Activated CD8-positive, alpha-beta memory T cell treated with anti-CD3 and anti-CD28 coated beads for 24 hours (primary cell): Measurements from ENCODE around the gene GOLT1A.

Experiments used
- DNase-seq: peaks from one replicate; pipeline ENCODE4 v3.0.0-alpha.2; 2020

GOLT1A gene, protein sequence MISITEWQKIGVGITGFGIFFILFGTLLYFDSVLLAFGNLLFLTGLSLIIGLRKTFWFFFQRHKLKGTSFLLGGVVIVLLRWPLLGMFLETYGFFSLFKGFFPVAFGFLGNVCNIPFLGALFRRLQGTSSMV

DNA sequence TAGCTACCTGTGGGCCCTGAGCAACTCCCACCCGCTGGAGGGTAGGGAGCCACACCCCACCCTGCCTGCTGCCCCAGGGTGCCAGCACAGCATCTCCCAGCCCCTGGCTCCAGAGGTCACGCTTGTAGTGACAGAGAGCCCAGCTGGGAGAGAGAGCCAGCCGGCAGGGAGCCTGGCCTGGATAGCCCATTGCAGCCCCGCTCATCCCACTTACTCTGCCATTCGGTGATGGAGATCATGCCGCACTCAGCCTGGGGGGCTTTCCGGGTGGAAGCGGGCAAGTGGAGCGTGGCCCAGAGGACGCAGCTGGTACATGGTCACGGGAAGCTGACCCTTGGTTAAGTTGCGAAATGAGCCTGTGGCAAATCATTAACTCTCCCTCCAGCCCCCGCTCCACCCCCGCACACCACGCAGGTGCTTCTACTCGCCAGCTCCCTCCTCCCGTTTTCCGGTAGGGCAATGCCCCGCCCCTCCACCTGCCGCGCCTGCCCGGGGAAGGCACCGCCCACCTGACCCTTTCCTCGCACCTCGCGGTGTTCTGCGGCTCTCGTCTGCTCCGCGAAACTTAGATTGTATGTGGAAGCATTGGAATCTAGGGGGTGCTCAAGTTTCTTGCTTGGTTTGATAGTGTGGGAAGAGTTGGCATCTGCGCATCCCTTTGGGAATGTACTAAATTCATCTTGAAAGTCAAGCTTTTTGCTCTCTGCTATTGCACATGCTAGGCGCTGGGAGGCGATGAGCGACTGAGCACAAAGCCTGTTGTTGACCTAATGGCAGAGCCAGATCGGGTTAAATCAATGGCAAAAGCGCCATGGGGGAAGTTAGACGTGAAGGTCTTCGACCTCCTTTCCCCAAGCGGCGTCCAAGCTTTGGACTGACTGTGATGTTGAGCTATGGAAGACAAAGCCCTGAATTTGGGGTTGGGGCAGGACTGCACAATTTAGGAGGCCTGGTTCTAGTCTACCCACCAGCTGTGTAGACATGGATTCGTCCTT is at the start of gene GOLT1A:
GOLT1A (minus strand) TSS at position 321 of the 995 bp plus-strand sequence; CDS start at position 239, 82 bp downstream.
- DNase-seq = peak; percentile 65

DNA sequence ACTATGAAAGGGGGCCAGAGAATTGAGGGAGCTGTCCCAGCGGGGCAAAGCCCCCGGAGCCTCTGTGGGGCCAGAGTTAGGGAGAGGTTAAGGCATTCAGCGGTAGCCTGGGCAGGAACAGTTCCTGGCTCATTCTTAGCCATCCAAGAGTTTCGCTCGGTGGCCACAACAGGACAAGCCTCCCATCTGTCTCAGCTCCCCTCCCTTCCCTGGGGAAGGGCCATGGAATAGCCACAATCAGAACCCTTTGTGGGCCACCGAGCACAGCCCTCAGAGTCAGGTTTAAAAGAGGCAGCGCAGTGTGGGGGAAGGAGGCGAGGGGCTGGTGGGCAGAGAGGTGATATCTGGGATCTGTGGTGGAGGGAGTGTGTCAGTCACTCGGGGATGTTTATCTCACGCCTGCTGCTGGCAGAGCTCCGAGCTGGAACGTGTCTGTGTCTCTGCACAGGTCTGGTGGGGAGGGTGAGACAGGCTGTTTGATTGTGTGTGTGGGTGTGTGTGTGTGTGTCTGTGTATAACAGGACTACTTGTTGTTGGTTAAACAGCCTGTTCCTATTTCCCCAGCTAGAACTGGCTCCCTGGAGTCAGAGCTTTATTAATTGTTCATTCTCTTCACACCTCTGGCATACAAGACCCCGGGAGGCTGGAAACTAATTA is 49.6 kb upstream of the GOLT1A start:
- DNase-seq = no peak

DNA sequence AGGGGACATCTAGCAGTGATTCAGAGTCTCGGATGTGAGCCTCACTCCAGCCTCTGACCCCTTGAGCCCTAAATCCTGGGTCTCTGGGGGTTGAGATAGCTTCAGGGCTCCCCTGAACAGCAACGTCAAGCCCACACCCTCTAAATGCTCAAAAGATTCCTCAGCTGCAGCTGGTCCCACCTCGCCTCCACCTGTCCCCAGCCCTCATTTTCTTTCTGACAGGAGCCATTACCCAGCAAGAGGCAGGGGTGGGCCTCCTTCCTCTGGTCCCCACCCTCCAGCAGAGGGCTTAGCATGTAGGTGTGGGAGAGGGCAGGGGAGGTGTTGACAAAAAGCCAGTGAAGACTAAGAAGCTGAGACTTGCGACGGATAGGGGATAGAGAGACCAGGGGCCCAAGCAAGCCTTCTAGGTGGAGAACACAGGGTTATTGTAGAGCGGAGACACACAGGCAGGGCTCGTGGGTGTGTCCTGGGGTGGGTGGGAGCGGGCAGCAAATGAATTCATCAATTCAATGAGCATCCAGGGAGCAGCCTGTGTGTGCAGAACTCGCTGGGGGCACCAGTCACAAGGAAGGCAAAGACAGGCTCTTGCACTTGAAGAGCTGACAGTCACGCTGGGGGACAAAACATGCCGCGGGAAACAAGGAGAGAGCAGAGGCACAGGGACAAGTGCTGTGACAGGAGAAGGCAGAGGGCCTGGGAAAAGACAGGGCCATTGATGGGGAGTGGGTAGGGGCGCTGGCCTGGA is 48.9 kb upstream of the GOLT1A start:
- no peak for DNase-seq

DNA sequence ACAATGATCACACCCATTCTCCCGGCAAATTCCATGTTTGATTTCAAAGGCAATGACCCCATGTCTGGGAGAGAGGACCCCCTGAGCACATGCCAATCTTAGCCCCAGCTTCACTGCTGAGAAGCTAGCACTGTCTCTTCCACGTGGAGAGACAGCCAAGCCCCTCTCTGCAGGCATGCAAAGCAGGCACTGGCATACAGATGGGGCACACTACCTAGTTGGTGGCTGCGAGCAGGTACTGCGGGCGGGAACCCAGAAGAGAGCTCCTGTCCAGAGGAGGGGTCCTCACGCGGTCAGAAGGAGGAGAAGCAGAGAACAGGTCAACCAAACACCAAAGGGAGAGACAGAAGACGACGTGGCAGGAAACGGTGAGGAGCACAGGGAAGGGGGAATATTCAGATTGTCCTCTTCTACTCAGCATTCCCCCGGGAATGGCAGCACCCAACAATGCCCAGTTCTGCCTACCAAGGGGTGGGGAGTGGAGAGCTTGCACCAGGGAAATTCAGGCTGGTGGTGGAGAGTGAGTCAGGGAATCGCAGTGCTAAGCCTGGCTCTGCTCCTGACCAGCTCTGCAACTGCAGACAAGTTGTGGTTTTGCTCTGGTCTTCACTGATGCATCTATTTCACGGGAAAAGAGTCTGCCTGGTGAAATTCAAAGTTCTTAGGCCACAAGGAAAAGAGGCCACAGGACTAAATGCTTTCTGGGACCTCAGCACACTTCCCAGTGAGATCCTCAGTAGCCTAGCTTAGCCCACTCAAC is 48.1 kb upstream of the GOLT1A start:
- DNase-seq = no peak

DNA sequence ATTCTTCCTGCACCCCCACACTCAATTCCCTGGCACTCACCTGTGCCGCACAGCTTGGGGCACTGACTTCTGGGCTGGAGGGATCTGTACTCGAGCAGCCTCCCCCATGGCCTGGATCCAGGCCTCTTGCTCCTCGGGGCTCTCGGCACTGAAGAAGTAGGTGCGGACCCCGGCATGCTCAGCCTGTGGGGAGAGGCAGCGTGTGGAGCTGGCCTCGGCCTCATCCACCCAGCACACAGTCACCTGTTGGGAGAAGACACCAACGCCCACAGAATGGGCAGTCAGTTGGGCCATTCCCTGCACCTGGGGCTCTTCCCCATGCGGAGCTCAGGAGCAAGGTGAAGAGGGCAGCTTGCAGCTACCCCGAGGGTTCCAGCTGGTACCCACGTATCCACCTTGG is 47.5 kb upstream of the GOLT1A start:
- no peak for DNase-seq

DNA sequence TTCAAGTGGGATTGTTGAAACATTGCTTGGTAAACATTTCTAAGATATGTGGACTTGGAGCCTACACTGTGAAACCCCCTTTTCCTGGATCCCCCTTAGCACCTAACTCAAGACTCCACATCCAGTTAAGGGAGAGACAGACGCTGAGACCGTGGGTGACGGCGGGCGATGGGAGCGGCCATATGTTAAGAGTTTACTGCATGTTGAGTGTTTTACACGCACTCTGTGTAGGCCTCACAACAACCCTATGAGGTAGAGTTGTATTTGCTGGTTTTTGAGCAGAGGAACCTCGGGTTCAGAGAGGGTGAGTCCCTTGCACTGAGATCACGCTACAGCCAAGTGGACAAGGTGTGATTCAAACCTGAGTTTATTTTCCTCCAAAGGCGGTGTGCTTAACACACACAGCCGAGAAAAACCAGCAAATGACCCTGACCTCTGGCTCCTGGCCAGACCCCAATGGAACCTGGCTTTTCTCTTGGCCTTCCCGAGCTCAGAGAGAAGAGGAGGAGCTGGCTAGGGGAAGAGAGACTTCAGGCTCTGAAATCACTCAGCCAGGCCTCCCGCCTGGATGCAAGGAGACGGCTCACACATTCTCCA is 46.9 kb upstream of the GOLT1A start:
- DNase-seq = no peak

DNA sequence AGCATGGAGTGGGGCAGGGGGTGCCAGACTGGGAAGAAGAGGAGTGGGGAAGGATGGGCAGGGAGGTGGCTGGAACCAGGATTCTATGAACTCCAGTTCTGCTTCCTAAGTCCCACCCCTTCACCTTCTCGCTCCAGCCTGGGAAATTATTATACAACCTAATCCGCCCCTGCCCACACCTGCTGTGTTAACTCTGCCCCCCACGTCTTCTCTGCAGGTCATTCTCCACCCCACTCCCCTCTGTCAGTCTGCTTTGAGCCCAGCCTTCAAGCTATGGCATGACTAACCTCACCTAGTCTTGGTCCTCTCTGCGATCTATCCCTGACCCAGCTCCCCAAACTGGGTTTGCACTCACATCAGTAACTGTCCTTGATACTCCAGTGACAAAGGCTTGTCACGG is 46.0 kb upstream of the GOLT1A start:
- no peak for DNase-seq

DNA sequence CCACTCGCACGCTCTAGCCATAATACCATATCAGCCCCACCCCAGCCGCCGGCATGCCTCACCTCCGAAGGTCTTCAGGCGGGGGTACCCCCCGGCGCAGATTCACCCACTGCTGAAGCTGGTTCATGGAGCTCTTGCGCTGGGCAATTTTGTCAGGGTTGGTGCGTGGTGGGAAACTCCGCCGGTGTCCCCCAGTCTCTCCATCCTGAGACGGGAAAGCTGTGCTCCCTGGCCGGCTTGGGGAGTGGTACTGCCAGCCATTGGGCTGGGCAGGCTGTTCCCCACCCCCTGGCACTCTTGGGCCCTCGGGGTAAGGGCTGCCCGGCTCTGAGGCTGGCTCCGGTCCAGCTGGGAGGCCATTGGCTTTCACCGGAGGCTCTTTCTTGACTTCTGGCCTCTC is 45.4 kb upstream of the GOLT1A start:
- DNase-seq = no peak

DNA sequence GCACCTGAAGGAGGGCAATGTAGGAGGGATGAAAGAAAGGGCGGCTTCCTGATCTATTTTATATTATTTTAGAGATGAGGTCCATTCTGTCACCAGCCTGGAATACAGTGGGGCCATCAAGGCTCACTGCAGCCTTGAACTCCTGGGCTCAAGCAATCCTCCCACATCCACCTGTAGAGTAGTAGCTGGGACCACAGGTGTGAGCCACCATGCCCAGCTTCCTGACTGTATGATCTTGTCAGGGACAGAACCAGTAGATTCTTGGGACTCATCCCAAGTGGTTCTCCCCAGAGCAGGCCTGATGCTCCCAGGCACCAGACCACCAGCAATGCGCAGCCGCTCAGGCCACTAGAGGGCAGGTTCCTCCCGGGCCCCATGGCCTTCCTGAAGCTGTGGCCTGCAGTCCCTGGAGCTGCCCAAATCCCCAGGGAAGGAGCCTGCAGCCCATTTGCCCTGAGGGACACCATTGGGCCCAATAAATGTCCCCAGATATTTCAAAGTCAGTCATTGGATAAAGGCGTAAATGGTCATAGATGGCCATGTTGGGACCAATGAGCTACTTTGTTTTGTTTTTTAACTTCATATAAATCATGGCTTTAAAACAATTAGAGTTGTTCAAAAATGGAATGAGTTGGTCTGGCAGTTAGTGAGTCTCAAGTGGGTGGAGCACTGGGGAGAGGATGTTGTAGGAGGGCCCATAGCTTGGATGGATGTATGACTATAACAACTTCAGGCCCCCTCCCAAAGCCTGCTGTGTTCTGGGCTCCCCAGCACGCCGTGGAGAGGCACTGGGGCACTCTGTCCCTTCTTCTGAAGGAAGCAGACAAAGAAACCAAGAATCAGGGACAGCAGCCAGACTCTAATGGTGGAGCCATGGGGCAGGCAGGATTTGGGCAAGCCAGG is 44.7 kb upstream of the GOLT1A start:
- DNase-seq = peak; percentile 62

DNA sequence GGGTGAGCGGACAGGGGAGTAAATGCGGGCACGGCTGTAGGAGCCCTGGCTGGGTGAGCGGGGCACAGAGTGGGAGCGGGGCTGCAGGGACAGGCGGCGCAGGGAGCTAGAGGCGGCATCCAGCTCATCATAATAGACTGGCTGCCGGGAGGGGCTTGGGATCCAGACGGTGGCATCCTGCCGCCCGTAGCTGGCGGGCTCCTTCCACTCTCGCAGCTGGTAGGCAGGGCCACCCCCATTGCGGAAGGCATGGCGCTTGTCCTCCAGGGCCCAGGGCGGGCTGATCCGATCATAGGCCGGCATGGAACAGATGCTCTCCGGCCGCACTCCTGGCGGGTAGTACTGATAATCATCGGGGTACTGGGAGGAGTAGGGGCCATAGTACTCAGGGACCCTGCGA is 43.7 kb upstream of the GOLT1A start:
- no peak for DNase-seq

DNA sequence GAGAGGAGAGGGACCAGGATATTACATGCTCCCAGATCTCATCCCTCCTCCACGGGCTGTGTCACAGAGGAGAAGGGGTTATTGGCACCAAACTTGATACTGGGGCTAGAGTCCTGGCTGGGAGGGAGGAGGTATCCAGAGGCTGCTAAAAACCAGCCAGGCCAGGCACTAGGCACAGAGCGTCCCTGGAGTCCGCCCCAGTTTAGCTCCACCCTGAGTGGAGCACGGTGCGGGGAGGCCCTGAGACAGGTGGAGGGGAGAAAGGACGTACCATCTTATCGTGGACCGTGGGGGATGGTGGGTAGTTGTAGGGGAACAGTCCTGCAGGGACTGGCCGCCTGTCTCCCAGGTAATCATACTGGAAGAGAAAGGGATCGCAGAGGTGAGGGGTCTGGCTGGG is 42.7 kb upstream of the GOLT1A start:
- no peak for DNase-seq

DNA sequence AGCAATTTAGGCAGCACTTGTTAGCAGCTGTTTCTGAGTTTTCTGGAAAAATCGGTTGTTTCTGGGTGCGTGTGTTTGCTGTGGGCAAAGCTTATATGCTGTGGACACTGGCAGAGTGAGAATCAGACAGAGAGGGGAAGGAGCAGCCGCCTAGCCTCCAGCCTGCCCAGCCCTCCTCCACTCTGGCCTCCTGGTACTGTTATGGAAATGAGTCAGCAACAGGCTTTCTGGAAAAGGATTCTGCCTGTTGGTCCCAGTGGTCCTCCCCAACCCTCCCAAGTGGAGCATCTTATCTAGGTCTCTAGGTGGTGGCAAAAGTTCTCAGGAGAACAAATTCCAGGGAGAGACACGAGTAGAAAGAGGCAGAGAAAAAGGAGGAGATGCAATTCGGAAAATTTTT is 42.2 kb upstream of the GOLT1A start:
- DNase-seq = no peak

DNA sequence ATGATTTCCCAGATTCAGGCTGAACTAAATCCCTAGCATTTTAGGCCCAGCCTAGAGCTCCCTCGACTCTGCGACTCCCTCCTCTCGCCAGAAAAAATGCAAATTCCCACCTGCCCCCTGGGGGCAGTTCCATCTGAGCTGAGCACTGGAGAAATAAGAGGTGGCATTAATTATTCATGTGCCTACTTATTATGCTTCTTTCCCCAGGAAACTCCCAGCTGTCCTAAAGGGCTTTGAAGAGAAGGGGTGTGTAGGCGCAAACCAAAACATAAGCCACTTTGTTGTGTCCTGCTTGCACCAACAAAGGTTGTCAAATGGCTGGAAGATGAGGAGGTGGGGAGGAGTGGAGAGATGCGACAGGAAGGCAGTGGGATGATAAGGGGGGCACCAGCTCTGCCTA is 41.4 kb upstream of the GOLT1A start:
- DNase-seq = no peak

DNA sequence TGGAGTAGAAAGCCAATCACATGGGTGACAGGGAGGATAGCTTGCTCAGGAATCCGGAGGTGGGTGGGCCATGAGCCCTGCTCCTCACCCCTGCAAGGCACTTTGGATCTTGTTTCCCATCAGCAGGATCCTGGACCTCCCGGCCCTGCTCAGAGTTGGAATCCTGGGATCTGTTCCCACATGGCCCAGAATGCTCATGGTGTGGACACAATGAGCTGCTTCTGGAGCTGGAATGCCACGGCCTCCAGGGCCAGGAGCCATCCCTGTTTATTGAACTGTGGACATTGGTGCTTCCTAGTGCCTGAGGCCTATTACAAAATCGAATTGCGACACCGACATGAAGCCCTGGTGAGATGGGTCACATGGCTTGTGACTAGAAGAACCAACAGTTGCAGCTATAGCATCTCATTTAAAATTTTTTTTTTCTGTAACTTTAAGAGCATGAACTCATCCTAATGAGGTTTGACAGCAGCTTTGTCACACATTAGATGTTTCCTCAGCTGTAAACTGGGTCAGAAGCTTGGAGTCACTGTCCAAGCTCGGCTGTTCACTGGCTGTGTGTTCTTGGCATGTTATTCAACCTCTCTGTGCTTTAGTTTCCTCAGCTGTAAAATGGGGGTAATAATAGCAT is 40.4 kb upstream of the GOLT1A start:
- DNase-seq = no peak

DNA sequence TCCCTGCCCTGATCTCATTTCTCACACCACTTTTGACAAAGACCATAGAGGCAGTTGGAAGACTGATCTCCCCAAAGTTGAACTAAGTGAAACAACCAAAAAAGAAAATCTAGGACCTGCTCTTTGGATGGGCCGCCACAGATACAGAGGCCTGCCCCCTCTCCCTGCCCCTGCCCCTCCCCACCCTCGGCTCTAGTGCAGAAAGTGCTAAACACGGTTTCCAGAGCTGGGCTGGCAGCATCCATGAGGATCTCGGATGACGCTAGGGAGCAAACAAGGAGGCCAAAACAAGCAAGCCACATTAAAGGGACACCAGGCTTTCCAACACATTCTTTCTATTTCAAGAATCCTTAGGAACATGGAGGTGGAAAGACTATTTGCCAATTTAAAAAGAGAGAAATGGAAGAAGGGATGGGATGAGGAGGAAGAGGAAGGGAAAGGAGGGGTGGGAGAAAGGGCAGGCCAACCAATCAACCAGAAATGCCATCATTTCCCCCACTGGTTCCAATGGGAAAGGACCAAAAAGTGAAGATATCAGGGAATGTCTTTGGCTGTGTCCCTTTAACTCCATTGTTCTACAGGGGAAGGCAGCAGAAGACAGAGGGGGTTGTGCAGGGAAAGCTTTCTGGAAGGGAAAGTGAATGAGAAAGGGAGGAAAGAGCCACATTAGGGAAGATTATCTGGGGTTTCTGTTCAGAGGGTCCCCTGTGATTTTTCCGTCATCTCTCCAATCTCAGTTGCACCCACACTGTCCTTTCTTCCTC is 38.3 kb upstream of the GOLT1A start:
- DNase-seq = no peak

DNA sequence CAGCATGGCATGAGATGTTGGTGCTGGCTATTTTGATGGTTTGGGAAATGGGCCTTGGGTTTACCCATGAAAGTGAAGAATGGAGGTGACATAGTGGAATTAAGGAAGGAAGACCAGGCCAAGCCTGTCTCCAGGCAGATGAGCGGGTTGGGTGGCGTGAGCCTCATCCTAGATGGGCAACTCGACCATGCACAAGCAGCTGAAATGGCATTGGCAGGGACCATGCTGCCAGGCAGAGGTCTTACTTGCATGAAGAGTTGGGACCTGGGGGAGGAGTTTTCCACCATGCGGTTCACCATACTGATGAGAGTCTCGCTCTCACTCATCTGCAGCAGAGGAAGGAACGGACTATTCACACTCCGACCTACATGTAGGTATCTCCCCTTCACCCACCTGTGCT is 37.5 kb upstream of the GOLT1A start:
- no peak for DNase-seq

DNA sequence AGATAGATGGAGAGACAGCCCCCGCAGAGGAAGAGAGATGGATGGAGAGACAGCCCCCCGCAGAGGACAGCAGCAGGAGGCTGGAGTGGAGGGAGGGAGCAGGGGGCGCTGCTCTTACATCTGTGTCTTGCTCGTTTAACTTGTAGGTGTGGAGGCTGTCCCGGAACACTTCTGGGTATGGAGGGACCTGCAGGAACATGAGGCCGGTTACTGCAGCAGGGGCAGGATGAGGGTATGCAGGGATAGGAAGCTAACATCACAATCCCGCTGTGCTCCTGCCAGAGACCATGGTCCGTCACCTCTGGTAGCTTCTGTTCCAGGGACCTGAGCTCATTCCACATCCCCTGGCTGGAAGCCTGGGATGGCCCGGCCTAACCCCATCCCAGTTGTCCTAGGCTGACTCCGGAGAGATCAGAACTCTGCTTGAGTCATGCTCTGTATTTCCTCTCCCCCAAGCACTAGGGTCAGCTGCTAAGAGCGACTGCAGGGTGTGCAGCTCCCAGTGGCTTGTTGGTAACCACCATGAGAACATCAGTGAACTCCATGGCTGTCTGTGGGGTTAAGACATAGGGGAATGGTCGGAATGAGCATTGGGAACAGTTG is 36.7 kb upstream of the GOLT1A start:
- no peak for DNase-seq

DNA sequence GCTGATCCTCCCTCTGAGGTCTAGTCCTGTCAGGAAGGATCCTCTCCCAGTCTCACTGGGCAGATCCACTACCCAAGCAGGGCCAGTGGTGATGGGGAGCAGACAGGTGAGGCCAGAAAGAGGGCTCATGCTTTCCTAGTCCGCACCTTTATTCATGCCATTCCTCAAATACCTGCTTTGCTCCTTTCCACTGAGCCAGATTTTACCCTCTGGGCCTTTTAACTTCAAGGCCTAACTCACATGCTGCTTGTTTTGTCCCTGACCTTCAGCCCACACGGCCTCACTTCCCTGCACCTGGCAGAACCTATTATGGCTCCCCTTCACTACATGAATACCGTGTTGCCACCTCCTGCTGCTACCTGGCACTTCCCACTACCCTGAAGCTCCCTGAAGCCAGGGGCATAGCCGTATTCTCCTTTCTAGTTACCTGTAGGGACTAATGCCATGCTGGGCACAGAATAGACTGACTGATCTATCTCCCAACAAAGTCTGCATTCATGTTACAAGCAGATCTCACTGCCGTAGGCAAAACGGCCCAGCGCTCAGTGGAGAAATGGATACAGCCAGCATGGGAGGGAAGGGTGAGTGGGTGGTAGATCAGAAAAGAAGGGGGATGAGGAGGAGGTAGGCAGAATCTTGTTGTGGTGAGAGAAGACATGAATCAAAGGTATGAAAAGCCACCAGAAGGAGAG is 36.1 kb upstream of the GOLT1A start:
- DNase-seq = no peak

DNA sequence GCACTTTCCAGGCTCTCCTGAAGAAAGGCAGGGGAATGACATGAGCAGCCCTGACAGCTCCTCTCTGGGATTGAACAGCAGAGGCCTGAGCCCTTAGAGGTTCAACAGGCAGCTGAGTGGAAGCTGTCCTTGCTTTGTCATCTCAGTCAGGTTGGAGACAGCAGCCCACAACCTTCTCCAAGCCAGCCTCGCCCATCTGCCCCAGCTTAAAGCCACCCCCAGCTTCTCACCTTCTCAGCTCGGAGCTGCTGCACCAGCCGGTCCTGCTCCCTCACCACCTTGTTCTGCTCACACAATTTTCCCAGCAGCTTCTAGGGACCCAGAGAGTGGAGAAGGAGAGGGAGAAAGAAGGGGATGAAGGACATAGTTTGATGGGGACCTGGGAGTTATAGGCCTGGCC is 35.2 kb upstream of the GOLT1A start:
- no peak for DNase-seq
